T-helper 1 cell treated with Interleukin-12 subunit alpha and Interleukin-12 subunit beta and Interleukin-4 antibody, amounts not matched to agents 30 μg/mL and 1 μg/mL, for 36 hours (primary cell): ENCODE measurements around the gene THAP9.

Experiments
- H3K27ac Mint-ChIP-seq: one replicate; pipeline ENCODE4 v1.8.0; 2021; ENCODE audit warnings: mild to moderate bottlenecking, mixed read lengths
- H3K27me3 Mint-ChIP-seq: one replicate; pipeline ENCODE4 v1.8.0; 2021; ENCODE audit warnings: low read depth, mixed read lengths
- H3K36me3 Mint-ChIP-seq: one replicate; pipeline ENCODE4 v1.8.0; 2021; ENCODE audit warnings: low read depth, mixed read lengths
- H3K4me1 Mint-ChIP-seq: one replicate; pipeline ENCODE4 v1.8.0; 2021; ENCODE audit warnings: low read depth, mixed read lengths
- H3K4me3 Mint-ChIP-seq: one replicate; pipeline ENCODE4 v1.8.0; 2021; ENCODE audit warnings: mild to moderate bottlenecking, moderate library complexity, mixed read lengths
- H3K9me3 Mint-ChIP-seq: one replicate; pipeline ENCODE4 v1.8.0; 2021; ENCODE audit warnings: mixed read lengths

Gene THAP9

DNA sequence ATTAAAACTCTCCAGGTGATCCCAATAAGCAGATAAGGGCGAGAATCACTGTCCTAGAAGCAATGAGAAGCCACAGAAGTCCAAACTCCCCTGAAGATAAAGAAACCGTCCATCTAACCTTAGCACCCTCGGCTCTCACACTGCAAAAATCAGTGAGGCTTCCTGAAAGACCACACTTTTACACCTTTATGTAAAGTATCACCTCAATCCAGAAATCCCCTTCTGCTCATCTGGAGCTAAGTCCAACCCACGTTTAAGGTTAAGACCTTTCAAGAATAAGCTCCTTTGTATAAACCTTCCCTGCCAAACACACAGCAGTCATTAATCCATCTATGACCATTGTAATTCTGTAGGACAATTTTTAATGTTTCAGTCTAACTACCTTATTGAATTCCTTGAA is 68.4 kb downstream of the THAP9 start:
- Mint-ChIP-seq H3K9me3 (no peaks in the 10 kb centered on the region), H3K36me3 (peaks cover 37% of the 10 kb centered on the region), H3K4me1 (peaks cover 5% of the 10 kb centered on the region), H3K4me3 (no peak overlapping the region), H3K27me3 (no peaks in the 10 kb centered on the region), H3K27ac (no peak overlapping the region)

DNA sequence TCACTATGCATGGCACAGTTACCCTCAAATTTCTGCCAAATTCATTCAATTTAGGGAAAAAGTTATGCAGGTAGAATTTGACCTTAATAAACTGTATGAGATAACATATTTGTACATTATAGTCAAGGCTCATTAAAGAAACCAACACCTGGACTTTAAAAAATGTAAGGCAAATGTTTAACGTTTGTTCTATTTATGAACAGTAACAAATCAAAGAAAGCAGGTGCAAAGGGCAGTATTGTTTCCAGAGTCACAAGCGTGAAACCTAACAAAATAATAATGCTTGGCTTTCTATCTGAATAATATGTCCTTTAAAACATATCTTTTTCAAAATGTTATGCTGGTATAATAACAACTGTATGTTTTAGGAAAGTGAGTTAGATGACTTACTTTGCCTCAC is 68.9 kb downstream of the THAP9 start:
- H3K4me1 Mint-ChIP-seq = peaks cover 5% of the 10 kb centered on the region
- no peaks in the 10 kb centered on the region for H3K9me3 Mint-ChIP-seq
- H3K36me3 Mint-ChIP-seq = peaks cover 33% of the 10 kb centered on the region
- no peak overlapping the region for H3K4me3 Mint-ChIP-seq
- no peaks in the 10 kb centered on the region for H3K27me3 Mint-ChIP-seq
- no peak overlapping the region for H3K27ac Mint-ChIP-seq
